Measurements from ENCODE around the gene FMOD. TPM values are rescaled to one million over a fixed set of nuclear protein-coding genes. Genes with fewer than 3 reads are reported as not detected.

The FMOD gene
- polyA plus RNA-seq, 3 donors, result not detected

DNA sequence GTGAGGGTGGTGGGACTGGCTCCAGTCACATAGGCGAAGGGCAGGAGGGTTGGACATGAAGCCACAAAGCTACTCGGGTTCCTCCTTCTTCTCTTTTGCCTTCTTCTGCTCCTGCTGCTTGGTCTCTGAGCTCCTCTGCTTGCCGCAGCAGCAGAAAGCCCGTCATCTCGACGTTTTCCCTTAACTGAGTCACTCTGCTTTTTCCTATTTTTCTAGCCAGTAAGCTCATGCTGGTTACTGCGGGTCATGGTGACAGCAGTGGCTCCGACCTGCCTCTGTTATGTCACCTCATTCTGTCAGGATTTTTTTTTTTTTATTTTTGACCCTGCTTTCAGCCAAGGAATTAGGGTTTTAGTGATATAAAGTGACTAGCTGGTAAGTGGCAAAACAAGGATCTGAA lies 2.6 kb upstream of the FMOD start:
- H3K4me1 Mint-ChIP-seq, result peaks cover 8% of the 10 kb centered on the region
- Histone ChIP-seq H3K9ac (ENCODE audit: insufficient read depth, low read length, poor library complexity, severe bottlenecking) (no peak overlapping the region), H2AFZ (ENCODE audit: insufficient read depth, low read depth, low read length, poor library complexity, severe bottlenecking) (no peak overlapping the region), H3K27me3 (ENCODE audit: control insufficient read depth in 2 of 2, insufficient read depth in 2 of 2, low read length in 2 of 2) (peaks cover 3 to 4% of the 10 kb centered on the region in 2 donors), H3K36me3 (replicated peaks in 1 of 2; ENCODE audit: control insufficient read depth in 1 of 2, insufficient read depth in 2 of 2, low read length in 2 of 2) (no peaks in the 10 kb centered on the region), H3K9me3 (replicated peaks in 1 of 2; ENCODE audit: control insufficient read depth in 1 of 2, insufficient read depth in 1 of 2, low read length in 2 of 2) (peaks cover 9 to 15% of the 10 kb centered on the region in 2 donors), H3K27ac (ENCODE audit: low read depth in 1 of 2, low read length in 2 of 2) (no peak overlapping the region), H3K79me2 (ENCODE audit: insufficient read depth, low read length) (no peaks in the 10 kb centered on the region), H3K4me3 (replicated peaks in 1 of 3; ENCODE audit: low read depth in 2 of 3, low read length in 3 of 3) (no peak overlapping the region), H3K4me1 (ENCODE audit: control insufficient read depth in 1 of 2, insufficient read depth in 2 of 2, low read length in 2 of 2) (peaks cover 0 to 9% of the 10 kb centered on the region in 2 donors), H3K4me2 (replicated peaks; ENCODE audit: extremely low read depth, low read length, poor library complexity, severe bottlenecking) (no peak overlapping the region), H4K20me1 (ENCODE audit: insufficient read depth, low read length) (no peaks in the 10 kb centered on the region)
- 94% methylated on average over 6 of the region's 8 CpGs for WGBS (ENCODE audit: insufficient coverage)
- peak overlapping the region in 1 of 2 donors; percentile 23 for H3K4me3 Mint-ChIP-seq
- peaks cover 5 to 13% (median 10%) of the 10 kb centered on the region in 7 donors for H3K9me3 Mint-ChIP-seq
- peaks cover 22 to 37% (median 36%) of the 10 kb centered on the region in 3 donors for H3K27me3 Mint-ChIP-seq (ENCODE audit: low read depth in 3 of 3)
- peaks cover 0 to 2% of the 10 kb centered on the region in 2 donors for H3K36me3 Mint-ChIP-seq
- intact Hi-C loops (cut with micrococcal nuclease), result no loop called here
- H3K27ac Mint-ChIP-seq, result no peak overlapping the region
- no peak for DNase-seq
- TF ChIP-seq, protein P1, sequence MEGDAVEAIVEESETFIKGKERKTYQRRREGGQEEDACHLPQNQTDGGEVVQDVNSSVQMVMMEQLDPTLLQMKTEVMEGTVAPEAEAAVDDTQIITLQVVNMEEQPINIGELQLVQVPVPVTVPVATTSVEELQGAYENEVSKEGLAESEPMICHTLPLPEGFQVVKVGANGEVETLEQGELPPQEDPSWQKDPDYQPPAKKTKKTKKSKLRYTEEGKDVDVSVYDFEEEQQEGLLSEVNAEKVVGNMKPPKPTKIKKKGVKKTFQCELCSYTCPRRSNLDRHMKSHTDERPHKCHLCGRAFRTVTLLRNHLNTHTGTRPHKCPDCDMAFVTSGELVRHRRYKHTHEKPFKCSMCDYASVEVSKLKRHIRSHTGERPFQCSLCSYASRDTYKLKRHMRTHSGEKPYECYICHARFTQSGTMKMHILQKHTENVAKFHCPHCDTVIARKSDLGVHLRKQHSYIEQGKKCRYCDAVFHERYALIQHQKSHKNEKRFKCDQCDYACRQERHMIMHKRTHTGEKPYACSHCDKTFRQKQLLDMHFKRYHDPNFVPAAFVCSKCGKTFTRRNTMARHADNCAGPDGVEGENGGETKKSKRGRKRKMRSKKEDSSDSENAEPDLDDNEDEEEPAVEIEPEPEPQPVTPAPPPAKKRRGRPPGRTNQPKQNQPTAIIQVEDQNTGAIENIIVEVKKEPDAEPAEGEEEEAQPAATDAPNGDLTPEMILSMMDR (IDR thresholded peaks at IDR 0.05), result no peak

DNA sequence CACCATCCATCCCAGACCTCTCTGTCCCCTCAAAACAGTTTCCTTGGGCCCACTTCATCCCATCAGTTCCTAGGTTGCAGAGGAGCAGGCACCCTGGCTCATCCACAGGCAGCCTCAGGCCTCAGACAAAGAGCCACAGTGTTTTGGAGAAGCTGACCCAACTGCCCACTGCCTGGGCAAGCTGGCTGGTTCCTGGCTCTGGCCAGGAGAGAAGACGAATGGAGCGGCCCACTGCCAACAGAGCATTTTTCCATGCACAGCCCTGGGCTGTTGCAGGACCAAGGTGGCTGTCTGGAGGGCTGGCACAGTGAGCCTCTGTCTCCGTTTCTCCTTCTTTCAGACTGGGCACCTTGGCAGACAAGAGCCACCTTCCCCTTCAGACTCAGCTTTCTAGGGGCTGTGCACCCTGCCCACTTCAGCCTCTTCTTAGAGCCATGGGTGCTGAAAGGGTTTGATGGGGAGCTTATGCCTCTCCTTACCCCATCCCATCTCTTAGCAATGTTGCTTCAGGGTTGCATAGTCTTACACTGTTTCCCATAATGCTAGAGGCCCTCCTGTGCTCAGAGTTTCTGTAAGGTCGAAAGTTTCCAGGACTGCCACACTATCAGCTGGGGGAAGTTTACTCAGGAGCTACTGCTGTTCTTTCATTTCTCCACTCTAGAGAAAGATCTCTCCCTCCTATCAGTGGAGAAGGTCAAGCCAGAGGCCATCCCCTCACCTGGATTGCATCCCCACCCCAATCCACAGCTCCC lies 973 bp downstream of the FMOD start:
- H3K79me2 ChIP-seq (ENCODE audit: insufficient read depth, low read length), result no peaks in the 10 kb centered on the region
- Mint-ChIP-seq H3K27me3 (ENCODE audit: low read depth in 3 of 3) (peaks cover 21 to 33% (median 27%) of the 10 kb centered on the region in 3 donors), H3K27ac (peak overlapping the region in 1 of 7 donors; percentile 33), H3K36me3 (peaks cover 0 to 2% of the 10 kb centered on the region in 2 donors), H3K9me3 (no peaks in the 10 kb centered on the region), H3K4me1 (peaks cover 16% of the 10 kb centered on the region), H3K4me3 (no peak overlapping the region)
- peaks cover 3% of the 10 kb centered on the region in 2 donors for H3K27me3 ChIP-seq (ENCODE audit: control insufficient read depth in 2 of 2, insufficient read depth in 2 of 2, low read length in 2 of 2)
- no peak for DNase-seq
- 98% methylated on average over 3 of the region's 4 CpGs for WGBS (ENCODE audit: insufficient coverage)
- no peak overlapping the region for H2AFZ ChIP-seq (ENCODE audit: insufficient read depth, low read depth, low read length, poor library complexity, severe bottlenecking)
- H3K4me1 ChIP-seq (ENCODE audit: control insufficient read depth in 1 of 2, insufficient read depth in 2 of 2, low read length in 2 of 2), result peaks cover 0 to 9% of the 10 kb centered on the region in 2 donors
- TF ChIP-seq, protein P1 (IDR thresholded peaks at IDR 0.05), result no peak
- no peak overlapping the region for H3K27ac ChIP-seq (ENCODE audit: low read depth in 1 of 2, low read length in 2 of 2)
- H3K9me3 ChIP-seq (replicated peaks in 1 of 2; ENCODE audit: control insufficient read depth in 1 of 2, insufficient read depth in 1 of 2, low read length in 2 of 2), result no peaks in the 10 kb centered on the region
- H4K20me1 ChIP-seq (ENCODE audit: insufficient read depth, low read length), result no peaks in the 10 kb centered on the region
- H3K4me3 ChIP-seq (replicated peaks in 1 of 3; ENCODE audit: low read depth in 2 of 3, low read length in 3 of 3), result no peak overlapping the region
- H3K9ac ChIP-seq (ENCODE audit: insufficient read depth, low read length, poor library complexity, severe bottlenecking), result no peak overlapping the region
- no peaks in the 10 kb centered on the region for H3K36me3 ChIP-seq (replicated peaks in 1 of 2; ENCODE audit: control insufficient read depth in 1 of 2, insufficient read depth in 2 of 2, low read length in 2 of 2)
- H3K4me2 ChIP-seq (replicated peaks; ENCODE audit: extremely low read depth, low read length, poor library complexity, severe bottlenecking), result no peak overlapping the region
- intact Hi-C loops (cut with micrococcal nuclease), result loop anchor here in 1 of 2 donors (10.0 kb wide), 1 partner anchor 335 kb away; no protein-coding TSS in a partner anchor

All from CD14-positive monocyte (primary cell).